Globus pallidus (tissue), 1 donor: ENCODE results near the gene MRS2.
"Not testable (repeated sequence)": the region's sequence is repeated elsewhere in the genome, so short reads cannot be mapped to it uniquely, and the experiment has no call there.

Source experiments
- DNase-seq: peaks from one replicate; pipeline ENCODE4 v3.0.0-alpha.2; 2015; ENCODE audit warnings: low spot score

MRS2 gene

GRCh38 chr6:24402697-24403500, at the start of gene MRS2:
Gene MRS2, plus strand, starts transcription at chr6:24402936. Its CDS starts 111 bp downstream, at chr6:24403047.
- DNase-seq, result peak; percentile 86

GRCh38 chr6:24353861-24354260, 48.9 kb upstream of the MRS2 start:
- DNase-seq, result no peak

DNA sequence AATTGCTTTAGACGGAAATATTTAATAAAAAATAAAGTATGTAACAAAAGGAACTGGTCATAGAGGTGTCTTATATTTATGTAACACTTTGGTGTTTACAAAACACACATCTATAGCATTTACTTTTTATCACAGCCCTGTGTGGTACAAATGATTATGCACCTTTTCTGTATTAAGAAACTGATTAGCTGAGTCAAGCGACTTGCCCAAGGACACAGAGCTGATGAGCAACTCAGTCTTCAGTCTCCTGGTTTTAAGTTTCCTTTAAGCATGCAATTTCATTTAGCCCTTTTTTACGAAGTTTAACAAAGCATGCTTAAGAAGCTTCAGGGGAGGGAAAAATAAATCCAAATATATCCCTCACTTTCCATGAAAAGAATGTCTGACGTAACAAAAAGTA, 47.3 kb upstream of the MRS2 start:
- no peak for DNase-seq

DNA sequence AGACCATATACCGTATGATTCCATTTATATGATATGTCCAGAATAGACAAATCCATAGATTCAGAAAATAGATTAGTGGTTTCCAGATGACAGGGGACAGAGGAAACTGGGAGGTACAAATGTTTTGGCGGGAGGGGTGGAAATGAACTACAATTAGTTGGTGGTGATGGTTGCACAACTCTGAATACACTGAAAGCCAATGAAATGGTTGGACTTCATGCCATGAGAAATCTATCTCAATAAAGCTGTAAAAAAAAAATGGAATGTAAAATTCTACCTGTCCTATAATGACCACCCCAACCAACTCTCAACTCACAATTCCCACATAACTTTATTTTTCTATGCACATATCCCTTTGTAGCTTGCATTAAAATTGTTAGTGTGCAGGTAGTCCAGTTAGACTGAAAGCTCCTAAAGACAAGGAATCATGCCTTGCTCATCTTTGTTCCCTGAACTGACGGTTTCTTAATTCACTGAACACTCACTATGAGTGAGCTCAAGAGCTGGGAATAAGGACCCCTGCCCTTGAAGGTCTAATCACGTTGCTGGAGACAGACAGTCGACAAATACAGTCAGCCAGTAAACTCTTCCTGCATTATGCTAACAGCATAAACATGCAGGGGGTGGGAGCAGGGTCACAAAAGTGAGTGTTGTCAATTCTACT, 46.3 kb upstream of the MRS2 start:
- DNase-seq, result no peak

DNA sequence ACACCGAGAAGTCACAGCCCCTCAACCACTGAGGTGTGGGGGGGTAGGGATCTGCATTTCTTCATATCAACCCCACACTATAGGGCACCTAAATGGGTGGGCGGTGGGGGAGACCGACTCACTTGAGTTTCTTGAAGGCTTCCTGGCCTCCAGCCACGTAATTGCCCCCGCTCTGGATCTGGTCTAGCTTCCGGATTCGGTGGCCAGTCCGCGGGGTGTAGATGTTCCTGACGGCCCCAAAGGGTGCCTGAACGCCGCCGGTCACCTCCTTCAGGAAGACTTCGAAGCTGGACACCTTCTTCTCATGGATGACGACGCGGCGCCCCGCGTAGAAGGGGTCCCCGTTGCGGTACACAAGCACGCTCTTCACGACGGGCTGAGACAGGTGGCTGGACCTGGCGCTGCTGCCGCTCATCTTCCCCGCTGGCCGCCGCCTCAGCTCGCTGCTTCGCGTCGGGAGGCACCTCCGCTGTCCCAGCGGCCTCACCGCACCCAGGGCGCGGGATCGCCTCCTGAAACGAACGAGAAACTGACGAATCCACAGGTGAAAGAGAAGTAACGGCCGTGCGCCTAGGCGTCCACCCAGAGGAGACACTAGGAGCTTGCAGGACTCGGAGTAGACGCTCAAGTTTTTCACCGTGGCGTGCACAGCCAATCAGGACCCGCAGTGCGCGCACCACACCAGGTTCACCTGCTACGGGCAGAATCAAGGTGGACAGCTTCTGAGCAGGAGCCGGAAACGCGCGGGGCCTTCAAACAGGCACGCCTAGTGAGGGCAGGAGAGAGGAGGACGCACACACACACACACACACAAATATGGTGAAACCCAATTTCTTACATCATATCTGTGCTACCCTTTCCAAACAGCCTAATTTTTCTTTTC, 45.2 kb upstream of the MRS2 start, which contains the start of gene DCDC2:
Gene DCDC2 (minus strand): TSS at position 724 of the 883 bp plus-strand sequence. CDS start 309 bp downstream, at position 415.
- DNase-seq, result no peak

DNA sequence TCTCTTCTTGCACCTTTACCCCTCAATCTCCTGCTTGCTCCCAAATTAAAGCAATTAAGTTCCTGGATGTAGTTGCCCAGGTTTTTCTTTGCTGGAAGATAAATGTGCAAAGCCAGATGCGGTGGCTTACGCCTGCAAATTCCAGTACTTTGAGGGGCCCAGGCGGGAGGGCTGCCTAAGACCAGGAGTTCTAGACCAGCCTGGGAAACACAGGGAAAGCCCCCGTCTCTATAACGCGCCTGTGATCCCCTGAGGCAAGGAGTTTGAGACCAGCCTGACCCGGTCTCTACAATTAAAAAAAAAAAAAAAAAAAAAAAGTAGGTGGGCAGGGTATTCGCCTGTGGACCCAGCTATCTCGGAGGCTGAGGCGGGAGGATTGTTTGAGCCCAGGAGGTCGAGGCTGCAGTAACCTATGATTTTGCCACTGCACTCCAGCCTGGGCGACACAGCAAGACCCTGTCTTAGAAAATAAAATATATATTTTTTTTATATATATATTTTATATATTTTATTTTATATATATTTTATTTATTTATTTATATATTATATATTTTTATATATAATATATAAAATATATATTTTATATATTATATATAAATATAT, 44.4 kb upstream of the MRS2 start:
- no peak for DNase-seq

DNA sequence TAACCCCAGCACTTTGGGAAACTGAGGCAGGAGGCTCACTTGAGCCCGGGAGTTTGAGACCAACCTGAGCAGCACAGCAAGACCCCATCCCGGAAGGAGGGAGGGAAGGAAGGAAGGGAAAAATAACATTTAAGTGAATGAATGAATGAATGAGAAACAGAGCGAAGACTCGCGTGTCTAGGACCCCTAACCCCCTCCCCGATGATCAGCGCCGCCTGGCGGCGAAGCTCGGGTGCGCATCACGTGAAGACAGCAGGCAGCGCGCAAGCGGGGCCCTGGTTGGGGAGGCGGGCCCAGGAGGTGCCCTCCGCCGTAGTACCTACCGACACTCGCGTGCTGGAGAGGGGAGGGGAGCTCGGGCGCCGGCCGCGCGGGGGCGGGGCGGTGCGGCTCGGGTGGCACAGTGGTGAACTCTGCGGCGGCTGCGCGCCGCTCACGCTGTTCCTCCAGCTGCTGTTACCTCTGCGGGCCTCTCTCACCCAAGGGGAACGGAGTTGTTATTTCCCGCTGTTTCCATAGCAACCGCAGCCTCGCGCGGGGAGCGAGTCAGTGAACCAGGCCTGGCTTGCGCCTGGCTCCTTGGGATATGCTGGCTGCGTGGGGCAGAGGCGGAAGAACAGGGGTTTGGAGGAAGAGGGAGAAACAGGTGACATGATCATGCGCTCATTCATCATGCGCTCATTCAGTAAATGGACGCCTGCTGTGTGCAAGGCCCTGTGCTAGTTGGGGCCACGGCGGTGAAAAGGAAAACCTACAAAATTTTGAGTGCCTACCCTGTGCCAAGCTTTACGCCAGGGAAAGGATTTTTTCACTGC, 42.9 kb upstream of the MRS2 start:
- peak; percentile 26 for DNase-seq

DNA sequence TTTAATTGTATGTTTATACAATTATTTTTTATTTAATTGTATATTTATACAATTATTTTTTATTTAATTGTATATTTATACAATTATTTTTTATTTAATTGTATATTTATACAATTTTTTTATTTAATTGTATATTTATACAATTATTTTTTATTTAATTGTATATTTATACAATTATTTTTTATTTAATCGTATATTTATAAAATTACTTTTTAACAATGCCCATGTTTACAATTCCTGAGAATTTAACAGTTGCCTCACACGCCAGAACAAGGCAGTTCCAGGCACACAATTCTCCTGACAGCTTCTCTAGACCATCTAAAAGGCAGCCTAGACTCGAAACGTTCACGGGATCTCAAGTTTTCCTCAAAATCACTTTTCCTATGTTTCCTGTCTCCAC, 40.4 kb upstream of the MRS2 start:
- not testable (repeated sequence) for DNase-seq

- not testable (repeated sequence) for DNase-seq
Observed at GRCh38 chr6:24365103-24365633, 37.6 kb upstream of the MRS2 start.

DNA sequence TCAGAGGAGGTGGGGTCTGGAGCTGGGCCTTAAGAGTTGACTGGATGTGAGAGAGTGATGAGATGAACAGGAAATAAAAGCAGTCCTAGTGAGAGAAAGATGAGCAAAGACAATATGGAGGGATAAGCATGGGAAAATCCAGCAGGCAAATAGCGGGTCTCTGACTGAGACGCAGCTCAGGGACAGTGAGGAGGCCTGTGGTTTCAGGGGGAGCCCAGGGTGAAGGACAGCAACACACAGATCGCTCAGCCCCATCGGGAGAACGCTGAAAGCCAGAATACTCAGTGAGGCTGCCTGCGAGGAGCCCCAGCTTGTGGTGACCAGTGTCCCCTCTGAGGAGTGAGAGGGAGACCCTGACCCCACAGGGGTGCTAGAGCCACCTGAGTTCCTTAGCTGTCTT, 28.1 kb upstream of the MRS2 start:
- DNase-seq, result no peak

- DNase-seq, result no peak
Observed at GRCh38 chr6:24376871-24377270, 25.9 kb upstream of the MRS2 start.

DNA sequence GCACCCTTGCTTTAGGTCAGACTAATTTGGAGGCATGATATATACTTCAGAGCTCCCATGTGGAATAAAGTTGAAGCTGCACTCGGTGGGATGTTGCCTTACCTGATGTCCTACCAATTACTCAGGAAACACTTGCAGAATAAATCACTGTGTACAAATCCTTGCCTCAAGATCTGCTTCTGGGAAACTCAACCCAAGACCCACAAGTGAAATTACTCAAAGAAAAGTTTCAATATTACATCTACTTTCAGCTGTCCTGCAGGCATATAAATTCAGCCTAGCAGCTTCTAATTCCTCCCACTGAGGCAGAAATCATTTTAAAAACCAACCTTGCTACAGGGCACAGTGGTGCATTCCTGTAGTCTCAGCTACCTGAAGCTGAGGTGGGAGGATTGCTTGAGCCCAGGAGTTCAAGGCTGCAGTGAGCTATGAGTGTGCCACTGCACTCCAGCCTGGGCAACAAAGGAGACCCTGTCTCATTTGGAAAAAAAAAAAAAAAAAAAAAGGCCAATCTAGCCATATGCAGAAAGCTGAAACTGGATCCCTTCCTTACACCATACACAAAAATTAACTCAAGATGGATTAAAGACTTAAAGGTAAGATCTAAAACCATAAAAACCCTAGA, 24.2 kb upstream of the MRS2 start:
- no peak for DNase-seq

GRCh38 chr6:24381476-24382219, 21.1 kb upstream of the MRS2 start:
- no peak for DNase-seq

DNA sequence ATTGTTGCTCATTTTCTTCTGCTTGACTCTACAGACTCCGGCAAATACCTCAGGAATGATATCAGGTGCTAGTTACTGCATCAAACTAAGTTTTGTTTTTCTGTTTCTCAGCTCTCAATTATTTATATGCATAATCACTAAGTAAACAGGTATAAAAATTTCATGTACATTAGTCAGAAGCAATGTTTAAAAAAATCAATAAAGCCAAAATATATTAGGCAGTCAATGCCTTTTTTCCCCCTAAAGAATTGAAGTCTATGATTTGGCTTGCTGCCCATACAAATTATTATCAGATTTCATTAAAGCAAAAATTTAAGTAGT, 20.6 kb upstream of the MRS2 start:
- DNase-seq, result no peak

DNA sequence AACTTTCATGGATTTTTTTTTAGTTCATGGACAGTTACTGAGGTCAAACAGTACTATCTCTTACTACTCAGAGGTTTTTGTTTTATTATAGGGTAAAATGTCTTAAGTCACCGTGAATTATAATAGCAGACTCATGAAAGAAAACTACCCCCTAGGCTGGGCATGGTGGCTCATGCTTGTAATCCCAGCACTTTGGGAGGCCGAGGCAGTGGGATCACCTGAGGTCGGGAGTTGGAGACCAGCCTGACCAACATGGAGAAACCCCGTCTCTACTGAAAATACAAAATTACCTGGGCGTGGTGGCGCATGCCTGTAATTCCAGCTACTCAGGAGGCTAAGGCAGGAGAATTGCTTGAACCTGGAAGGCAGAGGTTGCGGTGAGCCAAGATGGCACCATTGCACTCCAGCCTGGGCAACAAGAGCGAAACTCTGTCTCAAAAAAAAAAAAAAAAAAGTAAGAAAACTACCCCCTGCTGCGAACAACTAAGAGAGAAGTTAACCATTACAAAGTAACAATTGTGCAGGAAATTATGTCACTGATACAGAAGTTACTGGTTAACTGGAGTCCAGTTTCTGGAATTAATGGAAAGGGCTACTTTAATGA, 19.7 kb upstream of the MRS2 start:
- not testable (repeated sequence) for DNase-seq

GRCh38 chr6:24384369-24385130, 18.2 kb upstream of the MRS2 start:
- DNase-seq, result not testable (repeated sequence)

- DNase-seq, result no peak
Observed at GRCh38 chr6:24385536-24386269, 17.0 kb upstream of the MRS2 start.

- DNase-seq, result no peak
Observed at GRCh38 chr6:24387818-24388217, 14.9 kb upstream of the MRS2 start.
